HG03354 (cell line): Measurements from ENCODE around the gene TPM3.
"Not testable (repeated sequence)": the region's sequence is repeated elsewhere in the genome, so short reads cannot be mapped to it uniquely, and the experiment has no call there.

Experiments
- ATAC-seq: cut with Tn5 transposase; IDR thresholded peaks from one replicate; pipeline ENCODE4 v1.9.1; 2021; ENCODE audit warnings: mild to moderate bottlenecking; ENCODE audit not compliant: unreplicated experiment, poor library complexity, severe bottlenecking

Gene TPM3

DNA sequence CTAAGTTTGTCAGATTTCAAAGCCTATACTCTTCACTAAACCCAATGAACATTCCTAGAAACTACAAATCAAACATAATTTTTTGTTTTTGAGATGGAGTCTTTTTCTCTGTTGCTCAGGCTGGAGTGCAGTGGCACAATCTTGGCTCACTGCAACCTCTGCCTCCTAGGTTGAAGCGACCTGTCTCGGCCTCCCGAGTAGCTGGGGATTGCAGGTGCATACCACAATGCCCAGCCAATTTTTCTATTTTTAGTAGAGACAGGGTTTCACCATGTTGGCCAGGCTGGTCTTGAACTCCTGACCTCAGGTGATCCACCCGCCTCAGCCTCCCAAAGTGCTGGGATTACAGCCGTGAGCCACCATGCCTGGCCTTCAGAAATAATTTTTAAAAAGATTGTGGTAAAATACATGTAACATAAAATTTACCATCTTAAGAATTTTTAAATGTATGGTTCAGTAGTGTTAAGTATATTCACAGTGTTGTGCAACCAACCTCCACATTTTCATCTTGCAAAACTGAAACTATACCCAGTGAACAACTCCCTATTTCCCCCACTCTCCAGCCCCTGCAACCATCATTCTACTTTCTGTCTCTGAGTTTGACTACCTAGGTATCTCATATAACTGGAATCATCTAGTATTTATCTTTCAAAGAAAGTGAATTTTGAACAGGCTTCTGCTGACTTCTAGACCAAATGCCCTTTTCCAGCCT is 16.9 kb upstream of the TPM3 start:
- no peak for ATAC-seq

- no peak for ATAC-seq
These were observed 15.4 kb upstream of the TPM3 start for GRCh38 chr1:154207262-154207661.

GRCh38 chr1:154206196-154206595 is 14.3 kb upstream of the TPM3 start, which contains the start of gene CFAP141:
Gene CFAP141 (minus strand): TSS chr1:154206333. CDS start chr1:154206307, 26 bp downstream.
- no peak for ATAC-seq

DNA sequence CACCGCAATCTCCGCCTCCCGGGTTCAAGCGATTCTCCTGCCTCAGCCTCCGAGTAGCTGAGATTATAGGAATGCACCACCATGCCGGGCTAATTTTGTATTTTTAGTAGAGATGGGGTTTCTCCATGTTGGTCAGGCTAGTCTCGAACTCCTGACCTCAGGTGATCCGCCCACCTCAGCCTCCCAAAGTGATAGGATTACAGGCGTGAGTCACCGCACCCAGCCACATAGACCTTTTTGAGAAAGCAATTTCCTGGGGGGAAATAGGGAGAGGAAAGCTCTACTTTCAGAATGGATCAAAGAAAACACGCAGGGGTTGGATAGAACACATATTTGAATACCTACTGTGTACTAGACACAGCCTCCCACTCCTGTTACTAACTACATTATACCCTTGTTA is 13.9 kb upstream of the TPM3 start:
- not testable (repeated sequence) for ATAC-seq

- no peak for ATAC-seq
These were observed 7.6 kb upstream of the TPM3 start for GRCh38 chr1:154199563-154199879.

DNA sequence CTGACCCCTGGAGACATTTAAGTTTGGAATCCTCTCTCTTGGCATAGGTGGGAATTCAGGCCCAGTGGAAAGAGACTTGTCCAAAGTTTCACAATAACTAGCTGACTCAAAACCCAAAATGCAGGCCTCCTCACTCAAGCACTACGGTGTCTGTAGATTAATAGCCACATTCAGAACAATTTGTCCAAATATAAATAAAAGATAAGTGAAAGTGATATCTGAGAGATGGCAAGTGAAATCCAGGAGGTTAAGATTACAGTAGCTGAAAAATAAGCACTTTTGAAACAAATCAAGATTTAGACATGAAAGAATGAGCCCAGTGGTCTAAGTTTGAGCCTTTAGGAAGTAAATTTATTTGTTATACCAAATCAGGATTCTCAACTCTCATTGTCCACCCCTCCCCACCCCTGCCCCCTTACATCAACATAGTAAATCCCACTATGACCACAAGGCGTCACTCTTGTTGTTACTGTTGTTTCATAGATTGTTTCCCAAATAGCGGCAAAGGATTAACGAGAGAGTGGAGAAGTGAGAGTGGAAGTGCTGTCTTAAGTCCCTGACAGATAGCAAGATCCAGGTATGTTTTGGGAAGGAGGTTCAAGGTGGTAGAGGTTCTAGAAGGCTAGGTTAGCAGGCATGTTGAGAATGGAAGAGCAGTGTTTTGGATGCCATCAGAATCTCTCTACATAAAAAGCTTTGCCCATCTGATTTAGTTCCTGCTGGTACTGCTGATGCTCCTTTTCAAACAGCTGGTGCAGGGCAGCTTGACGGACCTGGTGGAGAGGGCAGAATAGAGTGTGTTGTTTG is 7.1 kb upstream of the TPM3 start:
- no peak for ATAC-seq

- no peak for ATAC-seq
These were observed 1.9 kb upstream of the TPM3 start for GRCh38 chr1:154193821-154194220.

DNA sequence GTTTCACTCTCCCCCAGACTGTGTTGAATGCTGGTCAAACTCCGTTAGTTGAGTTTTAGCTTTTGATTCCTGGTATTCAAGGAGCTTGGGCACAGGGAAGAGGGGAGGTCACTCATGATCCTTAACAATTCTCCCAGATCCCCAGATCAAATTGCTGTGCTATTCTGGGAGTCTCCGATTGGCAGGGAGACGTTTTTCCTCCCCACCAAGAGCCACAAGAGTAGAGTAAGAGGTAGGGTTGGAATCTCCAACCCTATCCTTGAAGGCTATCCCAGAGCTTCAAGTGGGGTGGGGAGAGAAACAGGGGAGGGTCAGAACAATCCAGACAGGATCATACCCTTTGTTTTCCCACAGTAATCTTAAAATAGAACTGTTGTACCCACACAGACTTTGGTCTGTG is 576 bp upstream of the TPM3 start:
- ATAC-seq, result no peak

DNA sequence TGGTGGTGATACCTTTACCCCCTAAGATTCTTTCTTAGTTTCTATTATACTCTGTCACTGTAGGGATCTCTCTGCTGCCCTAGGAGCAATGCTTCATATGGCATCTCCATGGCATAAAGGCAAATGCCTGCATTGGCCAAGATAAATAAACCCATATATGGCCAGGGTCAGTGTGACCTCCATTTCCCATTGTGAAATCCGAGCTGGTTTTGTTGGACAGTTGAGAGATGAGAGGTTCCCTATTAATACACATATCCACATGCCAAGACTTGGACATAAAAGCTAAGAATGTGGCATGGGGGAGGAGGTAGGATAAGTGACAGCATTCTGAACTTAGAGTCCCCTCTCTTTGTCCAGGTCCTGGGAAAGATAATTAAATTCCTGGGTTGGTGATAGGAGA is 1.4 kb downstream of the TPM3 start:
- no peak for ATAC-seq

- no peak for ATAC-seq
These were observed 4.9 kb downstream of the TPM3 start for GRCh38 chr1:154186852-154187501.

GRCh38 chr1:154186177-154186576 is 5.7 kb downstream of the TPM3 start:
- ATAC-seq, result no peak

DNA sequence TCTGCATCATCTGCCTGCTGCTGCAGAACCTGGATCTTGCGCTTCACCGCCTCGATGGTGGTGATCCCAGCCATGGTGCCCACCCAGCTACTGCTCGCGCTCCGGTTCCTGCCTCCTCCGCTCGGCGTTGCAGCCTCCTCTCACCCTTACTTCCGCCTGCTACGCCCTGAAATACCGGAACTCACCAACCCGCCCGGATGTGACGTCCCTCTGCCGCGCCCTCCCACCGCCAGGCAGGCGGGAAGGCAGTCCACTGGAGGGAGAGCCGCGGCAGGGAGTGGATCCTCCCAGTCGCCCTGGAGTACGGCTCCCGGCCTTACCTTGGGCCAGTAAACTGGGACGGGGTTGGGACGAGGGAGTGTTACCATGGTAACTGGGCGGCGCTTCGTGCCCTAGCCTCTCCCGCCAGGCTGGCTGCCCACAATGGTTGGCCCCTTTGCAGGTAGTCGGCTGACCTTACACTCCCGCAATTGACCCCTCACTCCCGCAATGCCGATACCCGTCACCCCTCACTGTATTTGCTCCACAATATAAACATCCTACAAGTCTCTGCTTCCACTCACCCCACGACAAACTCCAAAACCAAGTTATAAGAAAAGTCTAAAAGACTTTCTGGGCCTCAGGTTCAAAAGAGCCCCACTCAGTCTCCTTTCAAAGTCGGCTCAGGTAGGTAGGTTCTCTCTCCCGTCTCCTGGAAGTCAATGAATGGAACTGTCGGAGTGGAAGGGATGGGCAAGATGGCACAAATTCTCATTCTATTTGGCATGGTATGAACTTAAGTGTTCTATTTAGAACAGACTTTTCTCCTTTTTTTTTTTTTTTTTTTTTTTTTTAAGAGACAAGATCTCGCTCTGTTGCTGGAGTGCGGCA is 8.6 kb downstream of the TPM3 start:
- peak; percentile 83 for ATAC-seq

GRCh38 chr1:154182344-154183045 is 9.4 kb downstream of the TPM3 start:
- ATAC-seq, result peak; percentile 42

GRCh38 chr1:154181944-154182343 is 10.0 kb downstream of the TPM3 start:
- no peak for ATAC-seq

GRCh38 chr1:154179946-154180687 is 11.8 kb downstream of the TPM3 start:
- ATAC-seq, result no peak

DNA sequence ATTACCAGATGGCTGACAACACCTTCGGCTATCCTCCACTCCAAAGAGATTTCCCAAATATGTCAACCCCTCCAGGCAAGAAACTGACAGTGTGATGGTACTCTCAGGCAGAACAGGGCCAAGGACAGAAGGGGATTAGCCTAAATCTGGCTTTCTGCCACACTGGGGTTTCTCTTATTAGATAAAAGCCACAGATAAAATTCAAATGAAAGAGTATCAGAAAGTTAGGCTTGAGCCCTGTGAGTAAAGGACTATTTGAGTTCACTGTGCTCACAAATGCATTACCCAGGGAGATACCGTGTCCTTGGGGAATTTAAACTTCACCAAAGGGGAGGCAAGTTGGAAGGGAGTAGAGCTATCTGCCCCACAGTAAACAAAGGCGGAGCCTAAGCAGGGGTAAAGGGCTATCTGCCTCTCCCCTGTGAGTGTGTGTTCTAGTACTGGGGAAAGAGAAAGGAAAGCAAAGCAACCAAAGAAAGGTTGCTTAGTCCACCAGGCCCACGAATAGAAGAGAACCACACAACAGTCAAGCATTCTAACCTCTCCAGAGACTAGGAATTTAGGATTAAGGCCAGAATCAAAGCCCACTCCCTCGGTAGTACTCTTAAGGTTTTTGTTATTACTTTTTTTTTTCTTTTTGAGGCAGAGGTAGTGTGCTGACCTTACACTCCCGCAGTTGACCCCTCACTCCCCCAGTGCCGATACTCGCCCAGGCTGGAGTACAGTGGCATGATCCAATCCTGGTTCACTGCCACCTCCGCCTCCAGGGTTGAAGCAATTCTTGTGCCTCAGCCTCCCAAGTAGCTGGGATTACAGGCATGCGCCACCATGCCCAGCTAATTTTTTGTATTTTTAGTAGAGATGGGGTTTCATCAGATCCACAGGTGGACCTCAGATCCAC is 12.7 kb downstream of the TPM3 start:
- ATAC-seq, result no peak

DNA sequence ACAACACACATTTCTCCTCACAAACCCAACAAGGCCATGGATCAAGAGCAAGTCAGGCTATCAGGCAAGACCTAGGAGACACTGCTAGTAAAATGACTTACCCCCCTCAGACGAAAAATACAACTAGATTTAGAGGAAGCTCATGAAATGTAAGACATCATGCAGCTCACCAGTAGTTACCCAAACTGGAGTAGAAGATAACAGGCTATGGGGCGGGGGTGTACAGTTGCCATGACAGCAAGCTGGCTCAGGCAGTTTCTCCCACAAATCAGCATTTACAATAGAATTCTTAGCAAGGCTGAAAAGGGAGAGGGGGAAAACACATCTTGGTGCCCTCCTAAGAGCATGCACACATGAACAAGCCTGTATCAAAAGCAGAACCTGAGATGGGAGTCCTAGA is 13.9 kb downstream of the TPM3 start:
- no peak for ATAC-seq

DNA sequence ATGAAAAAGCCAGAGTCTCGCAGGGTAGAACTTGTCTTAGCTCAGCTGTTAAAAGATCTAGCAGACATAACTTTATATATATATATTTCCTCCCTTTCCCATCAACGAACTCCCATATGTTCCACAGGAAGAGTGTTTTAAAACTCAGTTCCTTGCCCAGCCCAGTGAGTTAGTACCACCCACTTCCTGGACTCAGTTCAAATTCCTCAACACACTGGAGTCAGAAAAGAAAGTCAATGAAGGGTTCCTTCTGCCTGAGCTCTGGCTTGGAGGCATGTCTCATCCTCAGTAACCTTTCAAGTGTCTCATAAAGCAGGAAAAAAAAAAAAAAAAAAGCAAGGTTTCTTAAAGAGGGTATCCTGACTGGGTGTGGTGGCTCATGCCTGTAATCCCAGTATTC is 15.6 kb downstream of the TPM3 start:
- no peak for ATAC-seq
